GM19468 (cell line): ENCODE data around the gene KCNA2.

Source experiments
- ATAC-seq: cut with Tn5 transposase; IDR thresholded peaks from one replicate; pipeline ENCODE4 v1.9.1; 2021; ENCODE audit warnings: mild to moderate bottlenecking, moderate library complexity, moderate number of reproducible peaks; ENCODE audit not compliant: unreplicated experiment; ENCODE audit errors: extremely low read depth

KCNA2 gene

GRCh38 chr1:110630839-110631663 lies 24.9 kb upstream of the KCNA2 start:
- ATAC-seq = peak; percentile 33

DNA sequence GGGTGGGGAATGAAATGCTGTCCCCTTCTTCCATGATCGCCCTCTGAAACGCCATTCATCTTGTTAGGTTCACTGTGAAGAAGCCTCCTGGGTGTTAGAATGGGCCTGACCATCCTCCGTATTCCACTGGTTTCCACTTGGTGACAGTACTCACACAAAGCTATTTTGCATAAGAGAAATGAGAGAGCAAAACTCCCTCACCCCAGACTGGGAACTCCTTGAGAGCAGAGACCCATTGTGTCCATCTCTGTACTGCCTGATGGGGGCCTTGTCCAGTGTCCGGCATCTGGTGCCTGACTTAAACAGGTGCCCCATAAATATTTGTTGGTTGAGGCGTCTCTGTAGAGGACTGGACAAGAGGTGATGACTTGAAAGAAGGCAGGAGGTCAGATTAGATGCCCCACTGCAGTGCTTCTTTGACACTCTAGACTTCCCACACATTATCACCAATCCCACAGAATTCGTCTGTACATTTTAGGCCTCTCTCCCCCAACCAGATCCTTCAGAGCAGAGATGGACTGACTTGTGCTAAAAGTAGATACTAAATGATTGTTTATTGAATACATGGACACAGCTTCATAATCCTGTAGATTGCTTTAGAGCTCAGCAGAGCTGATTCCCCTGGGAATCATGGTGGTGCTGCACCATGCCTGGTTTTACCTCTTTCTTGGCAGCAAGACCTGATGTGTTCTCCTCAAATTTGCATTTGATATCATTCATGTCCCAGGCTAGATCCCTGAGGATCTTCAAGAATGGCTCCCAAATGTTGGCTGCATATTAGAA lies 22.4 kb upstream of the KCNA2 start:
- ATAC-seq = no peak

DNA sequence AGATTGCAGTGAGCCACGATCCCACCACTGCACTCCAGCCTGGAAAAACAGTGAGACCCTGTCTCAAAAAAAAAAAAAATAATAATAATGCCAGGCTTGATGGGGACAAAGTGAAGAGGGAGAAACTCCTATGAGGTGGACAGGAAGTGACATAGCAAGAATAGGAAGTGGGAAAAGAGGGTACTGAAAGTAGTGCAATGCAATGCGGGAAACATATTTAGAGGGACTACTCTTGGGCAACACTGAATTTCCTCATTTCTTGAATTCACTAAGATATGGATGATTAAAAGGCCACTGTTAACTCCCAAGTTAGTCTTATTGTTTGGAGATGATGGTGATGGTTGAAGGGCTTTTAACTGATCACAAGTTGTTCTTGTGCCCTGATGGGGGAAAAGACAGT lies 21.6 kb upstream of the KCNA2 start:
- no peak for ATAC-seq

DNA sequence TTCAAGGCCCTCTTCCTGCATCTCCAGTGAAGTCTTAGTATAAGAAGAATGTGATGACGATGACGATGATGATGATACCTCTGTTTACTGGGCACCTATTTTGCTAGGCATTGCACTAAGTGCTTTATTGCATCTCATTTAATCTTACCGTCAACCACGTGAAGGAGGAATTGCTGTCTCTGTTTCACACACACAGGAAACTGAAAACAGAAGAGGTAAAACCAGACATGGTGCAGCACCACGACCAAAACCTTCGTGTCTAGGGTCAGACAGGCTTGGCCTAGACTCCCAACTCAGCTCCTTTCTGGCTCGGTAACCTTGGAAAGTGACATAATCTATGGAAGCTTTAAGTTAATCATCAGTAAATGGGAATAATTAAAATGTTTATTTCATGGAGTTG lies 20.7 kb upstream of the KCNA2 start:
- ATAC-seq = no peak

DNA sequence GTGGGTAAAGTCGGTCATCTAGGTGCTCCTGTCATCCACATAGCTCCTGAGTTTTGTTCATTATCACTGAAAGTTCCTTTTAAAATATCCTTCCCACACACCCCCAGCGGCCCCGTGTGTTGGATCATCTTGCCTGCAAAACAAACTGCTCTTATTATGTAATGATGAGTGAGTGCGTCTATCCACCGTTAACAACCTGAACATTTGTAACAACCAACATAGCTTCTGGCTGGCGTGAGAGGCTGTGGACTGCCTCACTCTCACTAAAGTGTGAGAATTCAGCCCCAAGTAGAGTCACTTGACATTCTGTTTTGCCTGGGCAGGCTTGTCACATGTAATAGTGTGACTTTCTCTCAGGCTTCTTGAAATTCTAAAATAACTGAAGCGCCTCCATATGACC lies 14.5 kb upstream of the KCNA2 start:
- no peak for ATAC-seq

- ATAC-seq = no peak
These were observed 14.1 kb upstream of the KCNA2 start for GRCh38 chr1:110620250-110620615.

- ATAC-seq = peak; percentile 82
These were observed 13.5 kb upstream of the KCNA2 start for GRCh38 chr1:110619412-110620249.

- ATAC-seq = no peak
These were observed 12.5 kb upstream of the KCNA2 start for GRCh38 chr1:110618668-110619067.

DNA sequence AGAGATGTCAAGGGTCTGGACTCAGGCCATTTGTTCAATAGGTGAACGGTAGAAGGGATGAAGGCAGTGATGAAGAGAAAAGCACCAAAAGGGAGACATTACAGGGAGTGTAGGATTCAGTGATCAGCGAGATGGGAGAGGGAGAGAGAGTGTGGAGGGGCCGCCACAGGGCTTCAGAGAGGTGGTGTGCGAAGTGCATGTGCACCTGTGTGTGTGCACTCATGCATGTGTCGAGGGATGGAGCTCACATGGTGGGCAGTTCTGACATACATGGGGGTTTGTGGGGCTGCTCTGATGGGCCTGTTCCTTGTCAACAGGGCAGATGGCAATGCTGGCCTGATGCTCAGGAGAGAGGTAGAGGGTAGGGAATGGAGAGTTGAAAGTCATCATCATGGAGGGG lies 11.4 kb upstream of the KCNA2 start:
- ATAC-seq = no peak

GRCh38 chr1:110617116-110617515 lies 11.0 kb upstream of the KCNA2 start:
- ATAC-seq = no peak

DNA sequence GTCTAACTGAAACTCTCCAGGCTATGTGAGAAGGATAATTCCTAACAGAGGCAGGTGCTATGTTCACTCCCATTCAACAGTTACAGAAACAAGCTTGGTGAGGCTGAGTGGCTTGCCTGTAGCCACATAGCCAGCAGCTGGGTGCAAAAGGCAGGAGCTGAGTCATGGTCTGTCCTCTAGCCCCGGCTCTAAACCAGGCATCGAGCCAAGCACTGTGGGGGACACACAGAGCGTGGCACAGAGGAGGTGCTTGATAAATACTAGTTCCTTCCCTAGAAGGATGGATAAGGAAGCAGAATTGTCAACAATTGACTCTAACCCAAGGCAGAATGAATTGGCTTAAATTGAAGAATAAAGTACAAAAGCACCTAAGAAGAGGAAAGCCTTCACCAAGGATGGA lies 10.4 kb upstream of the KCNA2 start:
- no peak for ATAC-seq

DNA sequence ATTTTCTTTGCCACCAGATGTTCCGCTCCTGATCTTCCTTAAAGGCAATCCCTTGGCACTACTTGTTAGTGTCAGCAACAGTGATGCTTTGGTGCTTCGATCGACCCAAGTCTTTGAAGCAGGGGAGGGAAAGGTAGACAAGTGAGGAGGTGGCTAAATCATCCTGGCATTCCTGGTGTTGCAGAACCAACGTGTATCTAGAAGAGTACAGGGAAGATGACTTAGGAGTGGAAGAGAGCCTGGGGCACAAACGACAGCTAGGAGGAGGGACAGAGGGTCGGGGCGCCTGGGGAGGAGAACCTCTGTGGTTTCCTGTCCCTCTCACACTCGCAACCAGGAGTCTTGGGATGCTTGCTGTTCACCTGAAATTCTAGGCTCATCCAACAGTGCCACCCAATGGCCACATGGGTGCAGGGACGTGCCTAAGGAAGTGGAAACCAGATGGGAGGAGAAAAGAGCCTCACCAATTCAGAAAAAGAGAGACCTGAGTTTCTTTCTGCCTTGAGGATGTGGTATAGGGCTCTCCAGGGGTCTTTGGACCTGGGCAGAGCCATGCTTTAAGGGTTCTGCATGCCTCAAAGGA lies 9.5 kb upstream of the KCNA2 start:
- no peak for ATAC-seq

DNA sequence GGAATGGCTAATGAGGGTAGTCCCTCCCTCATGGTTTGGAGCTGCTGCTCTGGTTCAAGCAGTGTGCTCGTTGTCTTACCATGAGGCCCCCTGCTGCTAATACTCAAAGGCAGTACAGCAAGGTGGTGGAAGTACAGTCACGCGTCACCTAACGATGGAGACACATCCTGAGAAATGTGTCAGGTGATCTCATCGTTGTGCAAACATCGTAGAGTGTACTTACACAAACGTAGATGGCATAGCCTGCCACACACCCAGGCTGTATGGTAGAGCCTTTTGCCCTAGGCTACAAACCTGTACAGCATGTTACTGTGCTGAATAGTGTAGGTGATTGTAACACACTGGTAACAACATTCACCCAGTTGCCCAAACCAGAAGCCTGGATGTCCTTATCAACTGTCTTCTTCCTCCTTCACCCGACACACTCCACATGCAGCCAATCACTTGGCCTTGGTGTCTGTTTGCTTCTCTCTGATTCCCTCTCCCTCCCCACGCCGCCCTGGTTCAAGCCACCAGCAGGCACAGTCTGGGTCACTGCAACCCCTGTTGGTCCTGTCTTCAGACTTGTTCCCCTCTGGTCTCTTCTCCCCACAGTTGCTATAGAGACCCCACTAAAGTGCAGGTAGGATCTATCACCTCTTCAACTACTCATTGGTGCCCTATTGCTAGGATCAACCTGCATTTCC lies 6.0 kb upstream of the KCNA2 start:
- ATAC-seq = no peak

DNA sequence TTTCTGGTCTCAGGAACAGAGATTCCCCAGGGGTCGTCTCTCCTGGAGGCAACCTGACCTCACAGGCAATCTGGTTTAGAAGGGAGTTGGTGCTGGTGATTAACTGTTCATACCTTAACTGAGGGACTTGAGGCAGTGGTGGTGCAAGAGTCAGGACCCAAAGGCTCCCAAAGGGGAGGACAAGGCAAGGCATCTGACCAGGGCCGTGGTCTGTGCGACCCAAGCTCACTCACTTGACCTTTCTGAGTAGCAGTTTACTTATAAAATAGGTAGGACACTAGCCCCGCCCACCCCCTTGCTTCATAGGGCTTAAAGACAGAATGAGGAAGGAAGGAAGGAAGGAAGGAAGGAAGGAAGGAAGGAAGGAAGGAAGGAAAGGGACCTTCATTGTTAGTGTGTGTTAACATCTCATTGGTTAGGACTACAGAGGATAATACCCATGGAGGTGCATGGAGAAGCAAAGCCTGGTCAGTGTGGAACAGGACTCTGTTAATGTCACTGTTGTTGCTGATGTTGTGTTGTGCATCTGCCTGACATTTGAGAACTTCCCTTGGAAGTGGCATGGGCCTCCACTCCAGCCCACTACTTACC lies 4.6 kb upstream of the KCNA2 start:
- ATAC-seq = no peak

GRCh38 chr1:110610084-110610483 lies 3.9 kb upstream of the KCNA2 start:
- no peak for ATAC-seq

DNA sequence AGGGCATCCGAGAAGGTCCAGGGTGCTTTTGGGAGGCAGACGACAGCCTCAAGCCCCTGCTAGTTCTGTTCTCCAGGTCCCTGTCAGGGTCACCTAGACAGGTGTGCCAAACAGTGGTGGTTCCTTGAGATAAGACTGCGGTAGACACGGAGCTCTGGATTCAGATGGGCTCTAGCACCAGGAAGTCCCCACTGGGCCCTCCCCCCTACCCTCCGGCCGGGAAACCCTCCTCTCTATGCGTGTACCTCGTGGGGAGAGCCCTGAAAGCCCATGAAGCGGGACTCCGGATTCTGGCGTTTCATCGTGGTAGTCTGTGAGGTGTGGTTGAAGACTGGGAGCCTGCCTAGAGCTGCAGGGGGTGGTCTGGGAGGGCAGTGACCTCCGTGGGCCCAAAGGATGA lies 2.1 kb upstream of the KCNA2 start:
- ATAC-seq = no peak

DNA sequence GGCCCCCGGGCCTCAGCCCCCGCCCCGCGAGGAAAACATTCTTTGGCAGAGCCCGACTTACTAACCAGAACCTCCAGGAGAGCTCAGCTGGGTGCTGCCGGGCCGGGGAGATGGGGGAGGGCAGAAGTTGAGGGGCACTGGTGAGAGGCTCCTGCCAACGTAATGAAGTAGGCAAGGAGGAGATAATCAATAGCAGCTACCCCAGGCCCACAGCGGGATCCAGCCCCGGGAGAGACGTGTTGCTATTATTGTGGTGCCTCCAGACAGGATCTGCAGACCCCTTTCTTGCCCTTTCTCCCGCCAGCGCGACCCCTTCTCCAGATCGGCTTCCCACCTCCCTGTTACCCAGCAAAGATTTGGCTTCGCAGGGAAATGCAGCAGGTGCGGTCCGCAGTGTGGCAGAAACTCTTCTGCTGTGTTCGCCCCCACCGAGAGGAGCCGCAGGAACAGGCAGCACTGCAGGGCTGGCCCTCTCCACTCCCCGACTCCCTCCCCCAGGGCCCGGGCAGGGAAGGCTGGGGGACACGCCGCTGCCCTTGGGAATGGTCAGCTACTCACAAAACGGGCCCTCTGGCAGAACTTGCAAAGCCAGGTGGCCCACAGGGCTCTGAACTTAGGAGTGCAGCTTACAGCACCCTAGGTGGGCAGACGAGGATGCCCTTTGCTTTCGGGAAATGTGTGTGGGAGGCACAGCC lies 1.5 kb upstream of the KCNA2 start:
- ATAC-seq = no peak

GRCh38 chr1:110606657-110607535 lies 738 bp upstream of the KCNA2 start:
- ATAC-seq = no peak
